Liver (tissue), 9 donors: ENCODE measurements around the gene ZFP42. TPM values are rescaled to one million over a fixed set of nuclear protein-coding genes. Genes with fewer than 3 reads are reported as not detected.

Experiments
- DNase-seq: peaks from one replicate; pipeline ENCODE4 v3.0.0-alpha.2; 2017; ENCODE audit warnings: low spot score
- H3K27ac ChIP-seq, 2 donors: one replicate each; pipeline ENCODE4 v1.7.0; 2013; ENCODE audit warnings: inconsistent platforms in 2 of 2, low read length in 2 of 2, control low read depth in 1 of 2, low read depth in 1 of 2, mild to moderate bottlenecking in 1 of 2
- H3K27me3 ChIP-seq, 4 donors: one replicate each; pipeline versions ENCODE4 v1.6.1 to v1.7.0; 2013; ENCODE audit warnings: low read length in 3 of 4, inconsistent platforms in 1 of 4, mild to moderate bottlenecking in 1 of 4, moderate library complexity in 1 of 4; ENCODE audit not compliant: control insufficient read depth in 4 of 4, insufficient read depth in 4 of 4
- H3K36me3 ChIP-seq, 4 donors: one replicate each; pipeline versions ENCODE4 v1.6.1 to v1.7.0; 2013; ENCODE audit warnings: low read length in 3 of 4, mild to moderate bottlenecking in 3 of 4, low read depth in 1 of 4, moderate library complexity in 1 of 4; ENCODE audit not compliant: control insufficient read depth in 4 of 4, insufficient read depth in 3 of 4
- H3K4me1 ChIP-seq, 4 donors: one replicate each; pipeline versions ENCODE4 v1.6.1 to v1.7.0; 2013; ENCODE audit warnings: low read length in 3 of 4, mild to moderate bottlenecking in 3 of 4, moderate library complexity in 1 of 4; ENCODE audit not compliant: control insufficient read depth in 4 of 4, insufficient read depth in 4 of 4
- H3K4me3 ChIP-seq, 3 donors: one replicate each; pipeline versions ENCODE4 v1.6.1 to v1.7.0; 2013; ENCODE audit warnings: low read length in 3 of 3, control low read depth in 1 of 3, low read depth in 1 of 3, mild to moderate bottlenecking in 1 of 3
- H3K9ac ChIP-seq, 2 donors: one replicate each; pipeline ENCODE4 v1.7.0; 2013; ENCODE audit warnings: low read length in 2 of 2, mild to moderate bottlenecking in 2 of 2, moderate library complexity in 2 of 2, control low read depth in 1 of 2, low read depth in 1 of 2
- H3K9me3 ChIP-seq, 4 donors: one replicate each; pipeline versions ENCODE4 v1.6.1 to v1.7.0; 2013; ENCODE audit warnings: low read length in 3 of 4; ENCODE audit not compliant: control insufficient read depth in 4 of 4
- ATF3 ChIP-seq: IDR thresholded peaks from 2 replicates; pipeline ENCODE4 v1.6.1; 2016; ENCODE audit warnings: antibody characterized with exemption
- CTCF ChIP-seq: fragments of 150-350 bp; IDR thresholded peaks from 2 replicates; pipeline ENCODE4 v1.5.1; 2017; ENCODE audit warnings: improper control_type of control experiment, low read depth, low read length; ENCODE audit not compliant: missing input control
- EGR1 ChIP-seq, 2 donors: IDR thresholded peaks; 2 replicates each; pipeline ENCODE4 v1.6.1; 2016 to 2018; ENCODE audit warnings: antibody characterized with exemption in 2 of 2, low read depth in 2 of 2
- FOXA1 ChIP-seq: IDR thresholded peaks from 2 replicates; pipeline ENCODE4 v1.6.1; 2016; ENCODE audit warnings: antibody characterized with exemption
- FOXA2 ChIP-seq: IDR thresholded peaks from 2 replicates; pipeline ENCODE4 v1.6.1; 2016; ENCODE audit warnings: antibody characterized with exemption
- GABPA ChIP-seq, 2 donors: IDR thresholded peaks in 1 of 2; conservative IDR thresholded peaks in 1 of 2; 2 replicates each; pipeline ENCODE4 v1.6.1; 2016; ENCODE audit warnings: antibody characterized with exemption in 2 of 2, mild to moderate bottlenecking in 1 of 2, moderate library complexity in 1 of 2
- HNF4A ChIP-seq, 2 donors: conservative IDR thresholded peaks; 2 replicates each; pipeline ENCODE4 v1.6.1; 2016; ENCODE audit warnings: antibody characterized with exemption in 2 of 2, mild to moderate bottlenecking in 2 of 2
- HNF4G ChIP-seq: IDR thresholded peaks from 2 replicates; pipeline ENCODE4 v1.6.1; 2016; ENCODE audit warnings: antibody characterized with exemption
- JUND ChIP-seq, 2 donors: IDR thresholded peaks; 2 replicates each; pipeline ENCODE4 v1.6.1; 2016; ENCODE audit warnings: antibody characterized with exemption in 2 of 2
- NR2F2 ChIP-seq: IDR thresholded peaks from 2 replicates; pipeline ENCODE4 v1.6.1; 2016; ENCODE audit warnings: antibody characterized with exemption
- RXRA ChIP-seq, 2 donors: IDR thresholded peaks; 2 replicates each; pipeline ENCODE4 v1.6.1; 2017 to 2018; ENCODE audit warnings: antibody characterized with exemption in 2 of 2, mild to moderate bottlenecking in 1 of 2
- SP1 ChIP-seq: IDR thresholded peaks from 2 replicates; pipeline ENCODE4 v1.6.1; 2018; ENCODE audit warnings: antibody characterized with exemption, mild to moderate bottlenecking
- TAF1 ChIP-seq: conservative IDR thresholded peaks from 2 replicates; pipeline ENCODE4 v1.6.1; 2016; ENCODE audit warnings: antibody characterized with exemption, mild to moderate bottlenecking
- YY1 ChIP-seq: IDR thresholded peaks from 2 replicates; pipeline ENCODE4 v1.6.1; 2016; ENCODE audit warnings: antibody characterized with exemption, mild to moderate bottlenecking
- WGBS: extraction: QIAGEN DNeasy Blood & Tissue Kit; methylation state at CpG from one replicate; pipeline ENCODE4 v1.1.7; 2013; 5-methylcytosine and 5-hydroxymethylcytosine counted together
- polyA plus RNA-seq, 2 donors: library from polyadenylated mRNA; stranded (reverse) in 1 of 2; unstranded in 1 of 2; fragments of 200-250 nt in 1 of 2; fragments of >200 nt in 1 of 2; fragmentation: Nextera tagmentation in 1 of 2; extraction: Ambion mirVana in 1 of 2; gene quantifications; one replicate each; pipeline versions ENCODE4 v1.2.1 to v1.2.3, GENCODE V29; 2013 to 2015
- total RNA-seq, 2 donors: library from RNA; depleted of rRNA; stranded (reverse); fragments of >200 nt; gene quantifications; one replicate each; pipeline ENCODE4 v1.2.3, GENCODE V29; 2014
- TF ChIP-seq, protein P1 (sequence below): IDR thresholded peaks from 2 replicates; pipeline ENCODE4 v1.6.1; 2016; ENCODE audit warnings: antibody characterized with exemption
- TF ChIP-seq, protein P2 (sequence below): IDR thresholded peaks from 2 replicates; pipeline ENCODE4 v1.6.1; 2016; ENCODE audit warnings: antibody characterized with exemption, mild to moderate bottlenecking
- donor health status: healthy.
- donor health status: healthy.
- donor health status: healthy.
- donor health status: healthy.
- donor health status: healthy.

ZFP42 gene
- total and polyA plus RNA-seq, 4 donors, result not detected

- no peaks in the 10 kb centered on the region for H3K36me3 ChIP-seq
- no peaks in the 10 kb centered on the region for H3K9me3 ChIP-seq
- no peaks in the 10 kb centered on the region for H3K4me1 ChIP-seq
- no peak overlapping the region for H3K4me3 ChIP-seq
- peaks cover 0 to 6% (median 0%) of the 10 kb centered on the region in 4 donors for H3K27me3 ChIP-seq
- 69% methylated on average over 8 of the region's 8 CpGs for WGBS
- no peak for TF ChIP-seq TAF1
- TF ChIP-seq GABPA (IDR thresholded peaks at IDR 0.05 in 1 of 2, conservative IDR thresholded peaks at IDR 0.05 in 1 of 2), result no peak
- no peak for TF ChIP-seq RXRA (IDR thresholded peaks at IDR 0.05)
- no peak for TF ChIP-seq FOXA2
- no peak for TF ChIP-seq SP1
- no peak for TF ChIP-seq YY1
- H3K27ac ChIP-seq, result no peak overlapping the region
- no peak overlapping the region for H3K9ac ChIP-seq
- no peak for DNase-seq
These were observed 29.8 kb upstream of the ZFP42 start for GRCh38 chr4:187965726-187966125.

DNA sequence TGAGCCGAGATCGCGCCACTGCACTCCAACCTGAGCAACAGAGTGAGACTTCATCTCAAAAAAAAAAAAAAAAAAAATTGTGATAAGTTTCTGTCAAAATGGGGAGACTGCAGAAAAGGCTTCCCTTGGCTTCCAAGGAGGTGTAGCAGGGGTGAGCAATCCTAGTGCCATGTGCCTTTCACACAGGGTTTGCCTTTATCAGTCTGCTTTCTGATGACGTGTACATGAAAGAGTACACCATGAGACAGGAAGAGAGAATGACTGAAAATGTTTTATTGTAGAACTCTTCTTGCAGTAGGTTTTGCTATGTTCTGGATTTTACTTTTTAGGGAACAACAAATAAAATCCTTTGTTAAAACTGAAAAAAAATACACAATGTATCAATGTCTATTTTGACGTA, 23.4 kb upstream of the ZFP42 start:
- no peak for DNase-seq
- Histone ChIP-seq H3K4me1 (no peaks in the 10 kb centered on the region), H3K9ac (no peak overlapping the region), H3K27me3 (peaks cover 0 to 3% (median 0%) of the 10 kb centered on the region in 4 donors), H3K27ac (no peak overlapping the region), H3K9me3 (no peaks in the 10 kb centered on the region), H3K4me3 (no peak overlapping the region), H3K36me3 (no peaks in the 10 kb centered on the region)
- WGBS, result 84% methylated on average over 5 of the region's 5 CpGs
- no peak for TF ChIP-seq HNF4A (conservative IDR thresholded peaks at IDR 0.05)
- no peak for TF ChIP-seq YY1
- no peak for TF ChIP-seq FOXA1
- TF ChIP-seq JUND (IDR thresholded peaks at IDR 0.05), result no peak
- TF ChIP-seq, protein P1, sequence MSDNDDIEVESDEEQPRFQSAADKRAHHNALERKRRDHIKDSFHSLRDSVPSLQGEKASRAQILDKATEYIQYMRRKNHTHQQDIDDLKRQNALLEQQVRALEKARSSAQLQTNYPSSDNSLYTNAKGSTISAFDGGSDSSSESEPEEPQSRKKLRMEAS, result no peak
- TF ChIP-seq, protein P2, sequence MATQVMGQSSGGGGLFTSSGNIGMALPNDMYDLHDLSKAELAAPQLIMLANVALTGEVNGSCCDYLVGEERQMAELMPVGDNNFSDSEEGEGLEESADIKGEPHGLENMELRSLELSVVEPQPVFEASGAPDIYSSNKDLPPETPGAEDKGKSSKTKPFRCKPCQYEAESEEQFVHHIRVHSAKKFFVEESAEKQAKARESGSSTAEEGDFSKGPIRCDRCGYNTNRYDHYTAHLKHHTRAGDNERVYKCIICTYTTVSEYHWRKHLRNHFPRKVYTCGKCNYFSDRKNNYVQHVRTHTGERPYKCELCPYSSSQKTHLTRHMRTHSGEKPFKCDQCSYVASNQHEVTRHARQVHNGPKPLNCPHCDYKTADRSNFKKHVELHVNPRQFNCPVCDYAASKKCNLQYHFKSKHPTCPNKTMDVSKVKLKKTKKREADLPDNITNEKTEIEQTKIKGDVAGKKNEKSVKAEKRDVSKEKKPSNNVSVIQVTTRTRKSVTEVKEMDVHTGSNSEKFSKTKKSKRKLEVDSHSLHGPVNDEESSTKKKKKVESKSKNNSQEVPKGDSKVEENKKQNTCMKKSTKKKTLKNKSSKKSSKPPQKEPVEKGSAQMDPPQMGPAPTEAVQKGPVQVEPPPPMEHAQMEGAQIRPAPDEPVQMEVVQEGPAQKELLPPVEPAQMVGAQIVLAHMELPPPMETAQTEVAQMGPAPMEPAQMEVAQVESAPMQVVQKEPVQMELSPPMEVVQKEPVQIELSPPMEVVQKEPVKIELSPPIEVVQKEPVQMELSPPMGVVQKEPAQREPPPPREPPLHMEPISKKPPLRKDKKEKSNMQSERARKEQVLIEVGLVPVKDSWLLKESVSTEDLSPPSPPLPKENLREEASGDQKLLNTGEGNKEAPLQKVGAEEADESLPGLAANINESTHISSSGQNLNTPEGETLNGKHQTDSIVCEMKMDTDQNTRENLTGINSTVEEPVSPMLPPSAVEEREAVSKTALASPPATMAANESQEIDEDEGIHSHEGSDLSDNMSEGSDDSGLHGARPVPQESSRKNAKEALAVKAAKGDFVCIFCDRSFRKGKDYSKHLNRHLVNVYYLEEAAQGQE, result no peak
- TF ChIP-seq HNF4G, result no peak
- no peak for TF ChIP-seq TAF1
- TF ChIP-seq FOXA2, result no peak
- no peak for TF ChIP-seq ATF3
- TF ChIP-seq CTCF, result no peak
- TF ChIP-seq NR2F2, result no peak
- TF ChIP-seq GABPA (IDR thresholded peaks at IDR 0.05 in 1 of 2, conservative IDR thresholded peaks at IDR 0.05 in 1 of 2), result no peak
- TF ChIP-seq EGR1 (IDR thresholded peaks at IDR 0.05; ENCODE audit: low read depth in 2 of 2), result no peak
